Astrocyte (in vitro differentiated cells and primary cell): ENCODE measurements around the gene AMZ1. TPM values are rescaled to one million over a fixed set of nuclear protein-coding genes. Genes with fewer than 3 reads are reported as not detected.
A peak's percentile ranks its signal among the peaks of the same experiment; 100 is the strongest.
"Not testable (repeated sequence)": the region's sequence is repeated elsewhere in the genome, so short reads cannot be mapped to it uniquely, and the experiment has no call there.

Experiments used
- DNase-seq: peaks from one replicate; pipeline ENCODE4 v3.0.0-alpha.2; 2010; ENCODE audit warnings: low read depth
- FAIRE-seq: peaks from 2 replicates; lab custom pipeline; 2011; peaks lifted over from hg19 to GRCh38; lab: Jason Lieb, UNC
- H2AFZ ChIP-seq: 2 replicates; pipeline ENCODE4 v1.6.0; 2012; ENCODE audit warnings: low read depth, low read length, inconsistent platforms
- H3K27ac ChIP-seq: 2 replicates; pipeline ENCODE4 v1.5.1; 2011; ENCODE audit warnings: low read depth, low read length, inconsistent platforms
- H3K27me3 ChIP-seq: 2 replicates; pipeline ENCODE4 v1.6.0; 2011; ENCODE audit warnings: low read length, inconsistent platforms; ENCODE audit not compliant: insufficient read depth
- H3K36me3 ChIP-seq: 2 replicates; pipeline ENCODE4 v1.5.1; 2011; ENCODE audit warnings: low read length, inconsistent platforms; ENCODE audit not compliant: insufficient read depth
- H3K4me1 ChIP-seq: 2 replicates; pipeline ENCODE4 v1.5.1; 2011; ENCODE audit warnings: low read length, inconsistent platforms; ENCODE audit not compliant: insufficient read depth
- H3K4me2 ChIP-seq: 2 replicates; pipeline ENCODE4 v1.6.0; 2012; ENCODE audit warnings: low read length, inconsistent platforms
- H3K4me3 ChIP-seq: 2 replicates; pipeline ENCODE4 v1.5.1; 2011; ENCODE audit warnings: low read depth, mild to moderate bottlenecking, low read length, inconsistent platforms; ENCODE audit not compliant: insufficient read depth
- H3K79me2 ChIP-seq: 2 replicates; pipeline ENCODE4 v1.6.0; 2012; ENCODE audit warnings: mild to moderate bottlenecking, low read length, inconsistent platforms; ENCODE audit not compliant: insufficient read depth
- H3K9ac ChIP-seq: 2 replicates; pipeline ENCODE4 v1.6.0; 2012; ENCODE audit warnings: mild to moderate bottlenecking, low read length, inconsistent platforms
- H3K9me3 ChIP-seq: 2 replicates; pipeline ENCODE4 v1.5.1; 2012; ENCODE audit warnings: low read depth, mild to moderate bottlenecking, low read length, inconsistent platforms; ENCODE audit not compliant: insufficient read depth
- H4K20me1 ChIP-seq: 2 replicates; pipeline ENCODE4 v1.6.0; 2012; ENCODE audit warnings: low read length, inconsistent platforms; ENCODE audit not compliant: insufficient read depth
- H3K27ac Mint-ChIP-seq: one replicate; pipeline ENCODE4 v1.8.0; 2021; ENCODE audit warnings: mild to moderate bottlenecking, mixed read lengths; ENCODE audit not compliant: unreplicated experiment
- H3K27me3 Mint-ChIP-seq: one replicate; pipeline ENCODE4 v1.8.0; 2021; ENCODE audit warnings: low read depth, mixed read lengths; ENCODE audit not compliant: unreplicated experiment
- H3K36me3 Mint-ChIP-seq: one replicate; pipeline ENCODE4 v1.8.0; 2021; ENCODE audit warnings: low read depth, mixed read lengths; ENCODE audit not compliant: unreplicated experiment
- H3K4me1 Mint-ChIP-seq: one replicate; pipeline ENCODE4 v1.8.0; 2021; ENCODE audit warnings: low read depth, mixed read lengths; ENCODE audit not compliant: unreplicated experiment
- H3K4me3 Mint-ChIP-seq: one replicate; pipeline ENCODE4 v1.8.0; 2021; ENCODE audit warnings: mild to moderate bottlenecking, moderate library complexity, mixed read lengths; ENCODE audit not compliant: unreplicated experiment
- H3K9me3 Mint-ChIP-seq: one replicate; pipeline ENCODE4 v1.8.0; 2021; ENCODE audit warnings: mild to moderate bottlenecking, mixed read lengths; ENCODE audit not compliant: unreplicated experiment
- CTCF ChIP-seq: IDR thresholded peaks from 2 replicates; pipeline ENCODE4 v1.5.1; 2011; ENCODE audit warnings: low read depth, mild to moderate bottlenecking, inconsistent platforms, low read length, moderate library complexity; ENCODE audit not compliant: insufficient read depth
- EZH2 ChIP-seq: IDR thresholded peaks from 2 replicates; pipeline ENCODE4 v1.6.1; 2012; ENCODE audit warnings: mild to moderate bottlenecking, low read length, inconsistent platforms; ENCODE audit not compliant: insufficient read depth
- total RNA-seq: library from RNA; stranded (reverse); gene quantifications from 2 replicates; pipeline ENCODE4 v1.2.1, GENCODE V29; 2021

The AMZ1 gene
- total RNA-seq, 1 donor from 2014 or later, result 3.4 TPM

GRCh38 chr7:2726316-2727018 is 38.5 kb downstream of the AMZ1 start:
- no peaks in the 10 kb centered on the region for H3K27me3 Mint-ChIP-seq
- FAIRE-seq, result no peak

GRCh38 chr7:2727206-2727605 is 39.2 kb downstream of the AMZ1 start:
- H3K27me3 ChIP-seq, H3K4me3 Mint-ChIP-seq, H3K9me3 Mint-ChIP-seq, H3K9ac ChIP-seq, H3K4me1 ChIP-seq, H3K27ac Mint-ChIP-seq, H3K9me3 ChIP-seq, H3K27ac ChIP-seq, H3K4me1 Mint-ChIP-seq, H3K4me2 ChIP-seq, H2AFZ ChIP-seq, H3K27me3 Mint-ChIP-seq, DNase-seq, H3K4me3 ChIP-seq, FAIRE-seq, H3K79me2 ChIP-seq: not testable (repeated sequence)
- H3K36me3 ChIP-seq, result peaks cover 13% of the 10 kb centered on the region
- H4K20me1 ChIP-seq, result peaks cover 30% of the 10 kb centered on the region
- H3K36me3 Mint-ChIP-seq, result peaks cover 36% of the 10 kb centered on the region

More at GRCh38 chr7:2726316-2727018, 38.5 kb downstream of the AMZ1 start:
- H3K79me2 ChIP-seq, result peaks cover 3% of the 10 kb centered on the region
- H3K4me3 Mint-ChIP-seq, result no peak overlapping the region
- no peaks in the 10 kb centered on the region for H3K9me3 Mint-ChIP-seq
- H3K4me1 Mint-ChIP-seq, result no peaks in the 10 kb centered on the region
- TF ChIP-seq EZH2 (no peak), CTCF (no peak)
- H3K9me3 ChIP-seq, result no peaks in the 10 kb centered on the region
- peaks cover 30% of the 10 kb centered on the region for H4K20me1 ChIP-seq
- H3K9ac ChIP-seq, result no peak overlapping the region
- no peak overlapping the region for H3K4me2 ChIP-seq
- H3K27me3 ChIP-seq, result no peaks in the 10 kb centered on the region
- no peak overlapping the region for H3K27ac Mint-ChIP-seq
- no peak overlapping the region for H3K27ac ChIP-seq
- peaks cover 8% of the 10 kb centered on the region for H3K4me1 ChIP-seq
- H3K4me3 ChIP-seq, result no peak overlapping the region
- DNase-seq, result no peak
- H3K36me3 ChIP-seq, result peaks cover 13% of the 10 kb centered on the region
- H2AFZ ChIP-seq, result no peak overlapping the region
- H3K36me3 Mint-ChIP-seq, result peaks cover 29% of the 10 kb centered on the region

GRCh38 chr7:2728316-2729030 is 40.5 kb downstream of the AMZ1 start:
- no peak overlapping the region for H3K4me3 Mint-ChIP-seq
- Histone ChIP-seq H2AFZ (no peak overlapping the region), H3K4me2 (peak overlapping the region; percentile 60), H3K79me2 (peaks cover 10% of the 10 kb centered on the region), H3K27me3 (no peaks in the 10 kb centered on the region), H3K4me1 (peaks cover 13% of the 10 kb centered on the region), H4K20me1 (peaks cover 24% of the 10 kb centered on the region), H3K4me3 (no peak overlapping the region), H3K27ac (no peak overlapping the region), H3K36me3 (peaks cover 13% of the 10 kb centered on the region), H3K9me3 (no peaks in the 10 kb centered on the region), H3K9ac (peak overlapping the region; percentile 18)
- no peaks in the 10 kb centered on the region for H3K27me3 Mint-ChIP-seq
- DNase-seq, result no peak
- H3K36me3 Mint-ChIP-seq, result peaks cover 41% of the 10 kb centered on the region
- no peak for FAIRE-seq
- H3K27ac Mint-ChIP-seq, result no peak overlapping the region
- TF ChIP-seq EZH2 (no peak), CTCF (no peak)
- H3K4me1 Mint-ChIP-seq, result no peaks in the 10 kb centered on the region
- H3K9me3 Mint-ChIP-seq, result peaks cover 2% of the 10 kb centered on the region
